Ramos (cell line): ENCODE measurements around the gene ZBTB48.

ENCODE experiments used
- in situ Hi-C: fragments of 300-500 bp; cut with MboI; formaldehyde crosslinking; loops from one replicate; pipeline ENCODE4 v1.14.3; 2022; ENCODE audit warnings: low sequenced_read_pairs; ENCODE audit not compliant: unreplicated experiment

ZBTB48 gene

DNA sequence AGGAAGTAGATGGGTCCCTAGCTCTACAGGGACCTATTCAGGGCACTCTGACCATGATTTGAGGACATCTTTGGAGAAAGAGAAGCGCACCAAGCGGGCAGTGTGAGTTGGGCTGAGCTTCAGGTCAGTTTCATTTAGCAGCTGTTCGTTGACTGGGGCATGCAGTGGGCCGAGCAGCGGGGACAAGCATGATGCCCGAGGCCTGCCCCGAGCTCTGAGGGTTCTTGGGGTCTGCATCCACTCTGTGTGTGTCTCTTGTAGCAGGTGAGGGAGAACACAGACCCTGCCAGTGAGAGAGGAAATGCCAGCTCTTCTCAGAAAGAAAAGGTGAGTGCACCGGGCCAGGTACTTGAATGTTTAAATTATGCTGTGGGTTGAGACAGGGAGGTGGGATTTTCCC lies 50.2 kb downstream of the ZBTB48 start:
- in situ Hi-C loops, result loop anchor here (25.0 kb wide), 1 partner anchor 143 kb away; the partner anchor contains the start of gene PLEKHG5

DNA sequence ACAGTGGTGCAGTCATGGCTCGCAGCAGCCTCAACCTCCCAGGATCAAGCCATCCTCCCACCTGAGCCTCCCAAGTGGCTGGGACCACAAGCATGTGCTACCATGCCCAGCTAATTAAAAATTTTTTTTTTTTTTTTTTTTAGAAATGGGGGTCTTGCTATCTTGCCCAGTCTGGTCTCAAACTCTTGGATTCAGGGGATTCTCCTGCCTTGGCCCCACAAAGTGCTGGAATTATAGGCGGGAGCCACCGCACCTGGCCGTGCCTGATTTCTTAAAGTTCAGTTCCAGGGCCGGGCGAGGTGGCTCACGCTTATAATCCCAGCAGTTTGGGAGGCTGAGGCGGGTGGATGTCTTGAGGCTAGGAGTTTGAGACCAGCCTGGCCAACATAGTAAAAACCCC lies 51.3 kb downstream of the ZBTB48 start:
- in situ Hi-C loops, result loop anchor here (25.0 kb wide), 1 partner anchor 144 kb away; the partner anchor contains the start of gene PLEKHG5

DNA sequence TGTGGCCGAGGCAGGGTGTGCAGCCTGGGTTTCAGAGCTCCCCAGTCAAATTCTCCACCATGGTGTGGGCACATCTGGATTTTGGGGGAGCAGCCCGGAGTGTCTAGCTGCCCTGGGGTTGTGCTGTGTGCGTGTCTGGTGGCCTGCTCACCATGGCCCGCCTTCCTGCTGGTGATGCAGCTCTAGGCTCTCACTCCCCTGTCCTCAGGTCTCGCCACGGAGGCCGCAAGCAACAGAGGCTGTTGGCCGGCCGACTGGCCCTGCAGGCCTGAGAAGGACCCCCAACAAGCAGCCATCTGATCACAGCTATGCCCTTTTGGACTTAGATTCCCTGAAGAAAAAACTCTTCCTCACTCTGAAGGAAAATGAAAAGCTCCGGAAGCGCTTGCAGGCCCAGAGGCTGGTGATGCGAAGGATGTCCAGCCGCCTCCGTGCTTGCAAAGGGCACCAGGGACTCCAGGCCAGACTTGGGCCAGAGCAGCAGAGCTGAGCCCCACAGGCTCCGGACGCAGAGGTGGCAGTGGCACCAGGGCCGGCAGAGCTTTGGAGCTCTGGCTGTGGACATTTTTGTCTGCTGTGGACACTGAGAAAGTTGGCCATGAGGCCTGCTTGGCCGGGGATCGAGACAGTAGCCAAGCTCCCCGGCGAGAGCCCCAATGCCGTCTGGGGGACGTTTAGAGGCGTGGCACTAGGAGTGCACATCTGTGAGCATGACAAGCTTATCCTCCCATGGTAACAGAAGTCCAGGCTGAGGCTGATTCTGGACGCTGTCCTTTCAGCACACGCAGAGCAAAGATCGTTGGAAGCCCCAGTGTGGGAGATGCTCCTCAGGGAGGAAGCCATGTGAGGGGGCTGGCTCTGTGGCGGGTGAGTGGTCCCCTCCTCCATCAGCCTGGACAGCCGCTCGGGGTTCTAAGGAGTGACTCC lies 53.1 kb downstream of the ZBTB48 start:
- in situ Hi-C loops, result loop anchor here (25.0 kb wide), 1 partner anchor 146 kb away; the partner anchor contains the start of gene PLEKHG5

DNA sequence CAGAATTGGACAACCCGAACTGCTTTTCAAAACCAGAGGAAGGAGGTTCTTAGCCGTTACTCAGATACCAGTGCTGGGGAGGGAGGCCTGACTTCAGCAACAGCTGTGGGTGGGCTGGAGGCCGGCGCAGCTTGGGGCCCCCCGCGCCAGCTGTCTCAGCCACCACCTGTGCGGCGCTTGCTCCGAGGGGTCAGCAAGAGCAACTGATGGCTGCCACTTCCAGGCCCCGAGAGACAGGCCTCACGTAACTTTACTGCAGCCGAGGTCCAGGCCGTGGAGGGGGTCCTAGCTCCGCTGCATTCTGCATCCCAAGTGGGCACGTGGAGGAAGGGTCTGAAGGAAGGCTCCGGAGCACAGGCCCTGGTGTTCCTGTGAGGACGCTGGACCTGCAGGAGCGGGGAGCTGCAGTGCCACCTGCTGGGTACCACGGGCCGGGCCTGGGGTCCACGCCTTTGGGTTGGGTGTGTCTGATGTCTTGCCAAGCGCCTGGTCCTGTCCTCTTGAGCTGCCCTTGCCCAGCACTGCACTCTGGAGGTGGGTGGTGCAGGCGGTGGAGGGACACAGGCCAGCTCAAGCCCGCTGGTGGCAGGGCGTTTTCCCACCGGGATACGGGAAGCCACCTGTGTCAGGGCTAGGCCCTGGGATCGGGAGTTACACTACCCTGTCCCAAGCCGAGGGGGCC lies 54.7 kb downstream of the ZBTB48 start:
- in situ Hi-C loops, result loop anchor here (25.0 kb wide), 1 partner anchor 147 kb away; the partner anchor contains the start of gene PLEKHG5

DNA sequence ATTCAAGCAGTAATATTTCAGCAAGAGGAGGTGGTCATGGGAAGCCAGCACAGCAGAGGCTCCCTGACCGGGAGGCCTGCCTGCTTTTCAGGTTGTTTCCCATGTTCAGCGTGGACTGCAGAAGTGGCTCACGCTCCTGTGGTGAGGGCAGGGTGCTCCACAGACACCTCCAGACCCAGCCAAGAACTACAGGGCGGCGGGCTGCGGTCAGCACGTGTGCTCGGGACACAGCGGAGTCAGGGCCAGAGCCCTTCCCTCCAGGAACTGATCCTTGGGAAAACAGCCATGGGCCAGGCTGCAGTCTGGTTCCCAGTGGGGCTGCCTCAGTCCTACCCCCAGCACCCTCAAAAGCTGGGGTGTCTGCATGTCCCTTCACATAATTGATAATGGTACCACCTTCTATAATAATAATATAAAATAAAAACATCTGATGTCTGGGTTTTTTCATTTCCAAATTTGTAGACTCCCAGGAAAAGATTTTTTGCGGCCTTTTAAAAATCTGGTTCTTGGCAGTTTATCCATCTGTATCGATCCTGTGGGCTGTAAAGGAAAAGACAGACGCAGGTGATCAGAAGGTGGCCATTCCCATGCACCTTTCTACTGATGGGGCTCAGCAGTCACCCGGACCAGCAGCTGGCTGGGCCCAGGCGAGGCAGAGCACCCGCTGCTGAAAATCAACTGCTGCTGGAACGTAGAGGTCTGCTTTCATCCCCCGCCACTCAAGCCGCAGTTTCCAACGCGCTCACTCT lies 55.5 kb downstream of the ZBTB48 start:
- in situ Hi-C loops, result loop anchor here (25.0 kb wide), 1 partner anchor 148 kb away; the partner anchor contains the start of gene PLEKHG5

DNA sequence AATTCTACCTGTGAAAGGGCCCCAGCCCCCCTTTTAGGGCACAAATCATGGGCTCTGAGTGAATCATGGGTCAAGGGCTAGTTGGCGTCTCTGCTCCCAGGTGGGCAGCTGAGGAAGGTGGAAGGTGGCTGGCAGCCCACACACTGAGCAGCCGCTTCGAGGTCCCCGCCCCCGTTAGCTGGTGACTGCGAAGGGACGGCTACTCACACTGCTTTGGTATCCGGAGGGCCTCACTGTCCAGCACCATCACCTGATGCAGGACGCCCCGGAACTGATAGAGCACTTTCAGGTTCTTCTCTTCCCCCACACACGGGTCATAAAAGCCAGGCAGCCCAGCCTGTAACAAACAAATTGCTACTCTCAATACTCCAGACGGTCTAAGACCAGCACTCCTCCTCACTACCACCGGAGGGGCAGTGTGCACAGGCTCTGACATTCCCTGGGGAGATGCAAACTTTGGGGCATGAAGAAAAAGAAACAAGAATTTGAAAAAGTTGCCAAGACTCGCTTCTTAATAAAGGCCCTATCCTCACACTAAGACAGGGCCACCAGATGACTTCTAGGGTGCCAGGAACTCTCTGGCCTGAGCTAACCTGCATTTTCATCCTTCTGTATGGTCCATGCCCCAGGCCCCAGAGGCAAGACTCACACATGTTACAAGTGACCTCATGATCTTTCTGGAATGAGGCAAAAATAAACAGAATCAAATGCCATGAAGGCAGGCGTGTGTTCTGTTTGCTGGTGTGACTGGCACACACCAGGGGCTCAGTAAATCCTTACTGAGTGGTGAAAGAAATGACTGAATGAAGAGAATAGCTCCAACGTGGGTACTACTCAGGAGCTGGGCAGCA lies 56.3 kb downstream of the ZBTB48 start:
- in situ Hi-C loops, result loop anchor here (25.0 kb wide), 1 partner anchor 149 kb away; the partner anchor contains the start of gene PLEKHG5

DNA sequence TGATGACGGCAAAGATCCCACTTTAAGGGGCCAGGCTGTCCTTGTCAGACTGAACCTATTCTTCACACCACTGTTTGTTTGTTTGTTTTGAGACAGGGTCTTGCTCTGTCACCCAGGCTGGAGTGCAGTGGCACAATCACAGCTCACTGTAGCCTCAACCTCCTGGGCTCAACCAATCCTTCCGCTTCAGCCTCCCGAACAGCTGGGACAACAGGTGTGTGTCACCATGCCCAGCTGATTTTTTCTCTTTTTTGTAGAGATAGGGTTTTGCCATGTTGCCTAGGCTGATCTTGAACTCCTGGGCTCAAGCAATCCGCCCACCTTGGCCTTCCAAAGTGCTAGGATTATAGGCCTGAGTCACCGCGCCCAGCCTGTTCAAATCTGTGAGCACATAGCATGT lies 57.0 kb downstream of the ZBTB48 start:
- in situ Hi-C loops, result loop anchor here (25.0 kb wide), 1 partner anchor 149 kb away; the partner anchor contains the start of gene PLEKHG5

DNA sequence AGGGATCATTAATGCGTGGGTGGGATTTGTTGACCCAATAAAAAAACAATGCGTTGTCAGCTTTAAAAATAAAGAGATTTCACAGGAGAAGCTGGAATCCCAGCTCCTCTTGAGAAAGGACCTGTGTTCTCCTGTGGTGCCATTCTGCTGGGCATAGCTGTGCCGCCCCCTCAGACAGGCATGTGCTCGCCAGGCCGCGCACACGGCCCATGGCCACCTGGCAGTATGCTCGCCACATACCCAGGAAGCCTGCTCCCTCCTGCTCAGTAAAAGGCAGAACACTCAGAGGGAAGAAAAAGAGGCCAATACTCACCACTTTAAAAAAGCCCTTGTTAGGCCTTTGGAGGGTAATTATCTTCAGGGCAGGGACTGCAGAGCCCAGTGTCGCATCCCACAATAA lies 58.0 kb downstream of the ZBTB48 start:
- in situ Hi-C loops, result loop anchor here (25.0 kb wide), 1 partner anchor 150 kb away; the partner anchor contains the start of gene PLEKHG5

DNA sequence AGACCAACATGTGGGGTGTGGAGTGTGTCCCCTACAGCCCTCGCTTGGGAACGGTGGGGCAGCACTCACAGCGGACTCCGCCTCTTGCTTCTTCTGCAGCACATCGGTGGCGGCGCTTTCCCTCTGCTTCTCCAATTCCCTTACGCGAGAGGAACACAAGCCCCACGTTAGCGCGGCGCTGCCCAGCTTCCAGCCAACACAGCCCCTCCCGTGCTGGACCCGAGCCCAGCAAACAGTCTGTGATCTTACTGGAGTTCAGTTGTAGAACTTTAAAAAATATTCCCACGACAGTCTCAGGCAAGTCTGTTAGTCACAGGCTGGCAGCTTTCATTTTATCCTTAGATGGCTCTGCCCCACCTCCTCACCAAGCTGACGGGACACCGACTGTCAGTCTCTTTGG lies 58.4 kb downstream of the ZBTB48 start:
- in situ Hi-C loops, result loop anchor here (25.0 kb wide), 1 partner anchor 151 kb away; the partner anchor contains the start of gene PLEKHG5
